ENCODE data around the gene FTH1.
"Not testable (repeated sequence)": the region's sequence is repeated elsewhere in the genome, so short reads cannot be mapped to it uniquely, and the experiment has no call there.

DNA sequence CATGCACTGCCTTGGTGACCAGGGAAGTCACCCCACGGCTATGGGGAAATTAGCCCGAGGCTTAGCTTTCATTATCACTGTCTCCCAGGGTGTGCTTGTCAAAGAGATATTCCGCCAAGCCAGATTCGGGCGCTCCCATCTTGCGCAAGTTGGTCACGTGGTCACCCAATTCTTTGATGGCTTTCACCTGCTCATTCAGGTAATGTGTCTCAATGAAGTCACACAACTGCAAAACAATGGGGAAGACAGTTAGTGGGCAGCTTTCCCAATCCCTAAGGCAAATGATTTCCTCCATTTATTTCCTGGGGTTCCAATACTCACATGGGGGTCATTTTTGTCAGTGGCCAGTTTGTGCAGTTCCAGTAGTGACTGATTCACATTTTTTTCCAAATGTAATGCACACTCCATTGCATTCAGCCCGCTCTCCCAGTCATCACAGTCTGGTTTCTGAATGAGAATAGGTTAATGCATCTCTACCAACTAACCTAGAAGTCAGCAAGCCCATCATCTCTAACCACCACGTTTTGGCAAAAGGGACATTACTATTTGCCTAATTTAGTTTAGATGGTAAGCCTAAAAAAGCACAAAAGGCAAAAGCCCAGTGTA lies 2.7 kb downstream of the FTH1 start:
- not testable (repeated sequence) for TF ChIP-seq SIN3A (IDR thresholded peaks at IDR 0.05; ENCODE audit: borderline replicate concordance, insufficient read depth, low read depth, low read length); CTCF (IDR thresholded peaks at IDR 0.05); TCF7L2 (IDR thresholded peaks at IDR 0.05; ENCODE audit: low read depth, low read length); POLR2AphosphoS5 (IDR thresholded peaks at IDR 0.05; ENCODE audit: low read depth, low read length)

All from Panc1 (cell line).